Measurements from ENCODE around the gene SLC38A2.

DNA sequence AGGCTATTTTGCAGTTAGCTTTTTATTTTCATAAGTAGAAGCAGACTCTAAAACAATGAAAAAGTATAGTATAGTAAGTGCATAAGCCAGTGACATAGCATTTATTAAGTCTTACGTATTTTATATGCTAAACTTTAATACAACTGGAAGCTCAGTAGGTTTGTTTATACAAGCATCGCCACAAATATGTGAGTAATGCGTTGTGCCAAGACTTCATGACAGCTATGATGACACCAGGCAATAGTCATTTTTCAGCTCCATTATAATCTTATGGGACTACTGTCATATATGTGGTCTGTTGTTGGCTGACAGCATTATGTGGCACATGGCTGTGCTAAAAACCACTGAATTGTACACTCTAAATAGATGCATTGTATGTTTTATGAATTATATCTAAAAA, 40.3 kb downstream of the SLC38A2 start:
- TF ChIP-seq CTCF (IDR thresholded peaks at IDR 0.05) (no peak), EZH2 (IDR thresholded peaks at IDR 0.05; ENCODE audit: borderline replicate concordance, insufficient read depth, low read depth, low read length, poor library complexity, severe bottlenecking) (no peak)
